HEK293 (cell line): ENCODE data around the gene OR4X1.
"Not testable (repeated sequence)": the region's sequence is repeated elsewhere in the genome, so short reads cannot be mapped to it uniquely, and the experiment has no call there.

Source experiments
- CTCF ChIA-PET: fragments of 350-600 bp; formaldehyde crosslinking; extraction: SDS; loops from one replicate; lab custom pipeline; 2021; ENCODE audit warnings: antibody characterized with exemption; lab: Yijun Ruan, JAX
- POLR2A ChIA-PET: fragments of 300-600 bp; formaldehyde crosslinking; extraction: SDS; loops from one replicate; lab custom pipeline; 2020; ENCODE audit warnings: antibody characterized with exemption, inconsistent platforms; lab: Yijun Ruan, JAX
- H3K27ac ChIP-seq: fragments of 200-500 bp; sonication (Bioruptor generic); 2 replicates; pipeline ENCODE4 v1.5.1; 2014; ENCODE audit warnings: low read depth, low read length, control low read depth, inconsistent platforms; ENCODE audit errors: extremely low read depth
- H3K36me3 ChIP-seq, 2 experiments: fragments of 200-500 bp in 1 of 2; sonication (Bioruptor generic) in 1 of 2; 1 replicate in 1 of 2; 2 replicates in 1 of 2; pipeline ENCODE4 v1.5.1; 2014 to 2017; ENCODE audit warnings: inconsistent platforms in 2 of 2, low read length in 2 of 2; ENCODE audit not compliant: control insufficient read depth in 2 of 2, insufficient read depth in 1 of 2
- H3K4me1 ChIP-seq: fragments of 200-500 bp; sonication (Bioruptor generic); 2 replicates; pipeline ENCODE4 v1.5.1; 2014; ENCODE audit warnings: mild to moderate bottlenecking, low read length, inconsistent platforms; ENCODE audit not compliant: control insufficient read depth, insufficient read depth
- H3K4me3 ChIP-seq: 2 replicates; pipeline ENCODE4 v1.5.1; 2011; ENCODE audit warnings: low read depth, mild to moderate bottlenecking, control low read depth, low read length, moderate library complexity
- H3K9me3 ChIP-seq: fragments of 200-500 bp; sonication (Bioruptor generic); 2 replicates; pipeline ENCODE4 v1.5.1; 2014; ENCODE audit warnings: low read depth, low read length, inconsistent platforms; ENCODE audit not compliant: control insufficient read depth, insufficient read depth
- BCL11A ChIP-seq: fragments of 450-650 bp; formaldehyde crosslinking; IDR thresholded peaks from 2 replicates; pipeline ENCODE4 v1.5.1; 2016; ENCODE audit warnings: low read depth, missing biosample characterization, missing genetic modification characterization
- OSR2 ChIP-seq: fragments of 450-650 bp; formaldehyde crosslinking; IDR thresholded peaks from 2 replicates; pipeline ENCODE4 v1.5.1; 2016; ENCODE audit warnings: missing biosample characterization, missing genetic modification characterization
- PBX3 ChIP-seq: sonication (generic); formaldehyde crosslinking; IDR thresholded peaks from 2 replicates; pipeline ENCODE4 v1.8.1; 2022; ENCODE audit warnings: mild to moderate bottlenecking, moderate library complexity, missing genetic modification reagents
- TCF7L2 ChIP-seq: IDR thresholded peaks from 2 replicates; pipeline ENCODE4 v1.6.1; 2011; ENCODE audit warnings: low read depth, mild to moderate bottlenecking, inconsistent platforms, low read length, moderate library complexity, borderline replicate concordance
- ZNF19 ChIP-seq: fragments of 450-650 bp; formaldehyde crosslinking; IDR thresholded peaks from 2 replicates; pipeline ENCODE4; 2016; ENCODE audit warnings: missing biosample characterization, missing genetic modification characterization, low read depth
- ZNF23 ChIP-seq: fragments of 450-650 bp; formaldehyde crosslinking; IDR thresholded peaks from 2 replicates; pipeline ENCODE4 v1.5.1; 2016; ENCODE audit warnings: missing biosample characterization, missing genetic modification characterization, borderline replicate concordance
- ZNF391 ChIP-seq: fragments of 450-650 bp; formaldehyde crosslinking; IDR thresholded peaks from 2 replicates; pipeline ENCODE4 v1.5.1; 2016; ENCODE audit warnings: low read depth, missing biosample characterization, missing genetic modification characterization, borderline replicate concordance
- ZNF513 ChIP-seq: fragments of 450-650 bp; IDR thresholded peaks from 2 replicates; pipeline ENCODE4 v1.5.1; 2018; ENCODE audit warnings: missing biosample characterization, missing genetic modification characterization
- ZNF76 ChIP-seq: fragments of 450-650 bp; formaldehyde crosslinking; IDR thresholded peaks from 2 replicates; pipeline ENCODE4; 2016; ENCODE audit warnings: low read depth, missing biosample characterization, missing genetic modification characterization, borderline replicate concordance
- TF ChIP-seq, protein P1 (sequence below): fragments of 450-650 bp; formaldehyde crosslinking; IDR thresholded peaks from 2 replicates; pipeline ENCODE4 v1.5.1; 2016; ENCODE audit warnings: missing biosample characterization, missing genetic modification characterization
- TF ChIP-seq, protein P2 (sequence below): fragments of 450-650 bp; formaldehyde crosslinking; IDR thresholded peaks from 2 replicates; pipeline ENCODE4 v1.5.1; 2016; ENCODE audit warnings: missing biosample characterization, missing genetic modification characterization

The OR4X1 gene

GRCh38 chr11:48228761-48229160, 34.9 kb upstream of the OR4X1 start:
- Histone ChIP-seq H3K36me3 (no peaks in the 10 kb centered on the region), H3K27ac (no peak overlapping the region), H3K4me1 (no peaks in the 10 kb centered on the region), H3K9me3 (no peaks in the 10 kb centered on the region), H3K4me3 (no peak overlapping the region)
- TF ChIP-seq, protein P1, sequence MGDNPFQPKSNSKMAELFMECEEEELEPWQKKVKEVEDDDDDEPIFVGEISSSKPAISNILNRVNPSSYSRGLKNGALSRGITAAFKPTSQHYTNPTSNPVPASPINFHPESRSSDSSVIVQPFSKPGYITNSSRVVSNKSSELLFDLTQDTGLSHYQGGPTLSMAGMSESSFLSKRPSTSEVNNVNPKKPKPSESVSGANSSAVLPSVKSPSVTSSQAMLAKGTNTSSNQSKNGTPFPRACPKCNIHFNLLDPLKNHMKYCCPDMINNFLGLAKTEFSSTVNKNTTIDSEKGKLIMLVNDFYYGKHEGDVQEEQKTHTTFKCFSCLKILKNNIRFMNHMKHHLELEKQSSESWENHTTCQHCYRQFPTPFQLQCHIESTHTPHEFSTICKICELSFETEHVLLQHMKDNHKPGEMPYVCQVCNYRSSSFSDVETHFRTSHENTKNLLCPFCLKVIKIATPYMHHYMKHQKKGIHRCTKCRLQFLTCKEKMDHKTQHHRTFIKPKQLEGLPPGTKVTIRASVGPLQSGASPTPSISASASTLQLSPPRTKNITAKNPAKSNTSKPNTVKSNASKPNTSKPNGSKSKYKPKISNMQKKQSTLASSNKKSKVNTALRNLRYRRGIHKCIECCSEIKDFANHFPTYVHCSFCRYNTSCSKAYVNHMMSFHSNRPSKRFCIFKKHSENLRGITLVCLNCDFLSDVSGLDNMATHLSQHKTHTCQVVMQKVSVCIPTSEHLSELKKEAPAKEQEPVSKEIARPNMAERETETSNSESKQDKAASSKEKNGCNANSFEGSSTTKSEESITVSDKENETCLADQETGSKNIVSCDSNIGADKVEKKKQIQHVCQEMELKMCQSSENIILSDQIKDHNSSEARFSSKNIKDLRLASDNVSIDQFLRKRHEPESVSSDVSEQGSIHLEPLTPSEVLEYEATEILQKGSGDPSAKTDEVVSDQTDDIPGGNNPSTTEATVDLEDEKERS (tag by site-specific recombination) = no peak
- TF ChIP-seq PBX3 (CRISPR knock-in tag) = no peak
- no peak for TF ChIP-seq OSR2 (tag by site-specific recombination)
- no peak for TF ChIP-seq BCL11A (tag by site-specific recombination)
- no peak for TF ChIP-seq ZNF391 (tag by site-specific recombination)
- no peak for TF ChIP-seq TCF7L2
- no peak for TF ChIP-seq ZNF19 (tag by site-specific recombination)
- no peak for TF ChIP-seq ZNF76 (tag by site-specific recombination)
- ChIA-PET CTCF (no interaction called here), POLR2A (no interaction called here)

- CTCF ChIA-PET = interaction anchor here (0.7 to 0.8 kb wide), 2 partner anchors 24 to 57 kb away, joined by 3 to 4 read pairs; no protein-coding TSS in a partner anchor
- POLR2A ChIA-PET, H3K27ac ChIP-seq, H3K4me3 ChIP-seq, H3K36me3 ChIP-seq, H3K9me3 ChIP-seq, H3K4me1 ChIP-seq: not testable (repeated sequence)
Observed at GRCh38 chr11:48230057-48230456, 33.6 kb upstream of the OR4X1 start.

DNA sequence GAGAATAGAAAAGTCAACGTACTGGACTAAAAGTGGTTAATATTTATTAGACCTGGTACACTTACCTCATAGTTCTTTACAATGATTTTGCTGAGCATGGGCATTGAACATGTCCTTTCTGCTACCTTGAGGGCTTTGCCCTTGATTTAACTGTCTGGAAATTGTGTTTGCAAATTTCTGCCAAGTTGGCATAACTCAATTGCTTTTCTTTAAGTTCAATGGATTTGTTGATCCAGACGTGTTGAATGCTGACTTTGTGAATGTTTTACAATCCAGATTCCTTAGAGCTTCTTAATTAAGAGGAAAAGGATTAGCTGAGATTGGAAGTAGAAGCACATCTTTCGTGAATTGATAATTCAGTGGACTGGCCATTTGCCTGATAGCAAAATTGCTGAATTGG, 25.9 kb upstream of the OR4X1 start:
- TF ChIP-seq ZNF513 (tag by site-specific recombination) (no peak), ZNF23 (tag by site-specific recombination) (no peak)
- TF ChIP-seq, protein P2, sequence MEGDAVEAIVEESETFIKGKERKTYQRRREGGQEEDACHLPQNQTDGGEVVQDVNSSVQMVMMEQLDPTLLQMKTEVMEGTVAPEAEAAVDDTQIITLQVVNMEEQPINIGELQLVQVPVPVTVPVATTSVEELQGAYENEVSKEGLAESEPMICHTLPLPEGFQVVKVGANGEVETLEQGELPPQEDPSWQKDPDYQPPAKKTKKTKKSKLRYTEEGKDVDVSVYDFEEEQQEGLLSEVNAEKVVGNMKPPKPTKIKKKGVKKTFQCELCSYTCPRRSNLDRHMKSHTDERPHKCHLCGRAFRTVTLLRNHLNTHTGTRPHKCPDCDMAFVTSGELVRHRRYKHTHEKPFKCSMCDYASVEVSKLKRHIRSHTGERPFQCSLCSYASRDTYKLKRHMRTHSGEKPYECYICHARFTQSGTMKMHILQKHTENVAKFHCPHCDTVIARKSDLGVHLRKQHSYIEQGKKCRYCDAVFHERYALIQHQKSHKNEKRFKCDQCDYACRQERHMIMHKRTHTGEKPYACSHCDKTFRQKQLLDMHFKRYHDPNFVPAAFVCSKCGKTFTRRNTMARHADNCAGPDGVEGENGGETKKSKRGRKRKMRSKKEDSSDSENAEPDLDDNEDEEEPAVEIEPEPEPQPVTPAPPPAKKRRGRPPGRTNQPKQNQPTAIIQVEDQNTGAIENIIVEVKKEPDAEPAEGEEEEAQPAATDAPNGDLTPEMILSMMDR (tag by site-specific recombination) = no peak
- ChIA-PET CTCF (interaction anchor here (0.6 to 0.7 kb wide), 3 partner anchors 35 to 1844 kb away, joined by 3 to 4 read pairs (median 4); no protein-coding TSS in a partner anchor), POLR2A (no interaction called here)
- no peaks in the 10 kb centered on the region for H3K36me3 ChIP-seq
- no peak overlapping the region for H3K4me3 ChIP-seq
- H3K4me1 ChIP-seq = no peaks in the 10 kb centered on the region
- no peaks in the 10 kb centered on the region for H3K9me3 ChIP-seq
- H3K27ac ChIP-seq = no peak overlapping the region
